AG20443 (cell line): Measurements from ENCODE around the gene VPS51.
"Not testable (repeated sequence)": the region's sequence is repeated elsewhere in the genome, so short reads cannot be mapped to it uniquely, and the experiment has no call there.

Experiments used
- DNase-seq: peaks from one replicate; pipeline ENCODE4 v3.0.0; 2012; ENCODE audit warnings: low spot score, mixed read lengths

Gene VPS51

DNA sequence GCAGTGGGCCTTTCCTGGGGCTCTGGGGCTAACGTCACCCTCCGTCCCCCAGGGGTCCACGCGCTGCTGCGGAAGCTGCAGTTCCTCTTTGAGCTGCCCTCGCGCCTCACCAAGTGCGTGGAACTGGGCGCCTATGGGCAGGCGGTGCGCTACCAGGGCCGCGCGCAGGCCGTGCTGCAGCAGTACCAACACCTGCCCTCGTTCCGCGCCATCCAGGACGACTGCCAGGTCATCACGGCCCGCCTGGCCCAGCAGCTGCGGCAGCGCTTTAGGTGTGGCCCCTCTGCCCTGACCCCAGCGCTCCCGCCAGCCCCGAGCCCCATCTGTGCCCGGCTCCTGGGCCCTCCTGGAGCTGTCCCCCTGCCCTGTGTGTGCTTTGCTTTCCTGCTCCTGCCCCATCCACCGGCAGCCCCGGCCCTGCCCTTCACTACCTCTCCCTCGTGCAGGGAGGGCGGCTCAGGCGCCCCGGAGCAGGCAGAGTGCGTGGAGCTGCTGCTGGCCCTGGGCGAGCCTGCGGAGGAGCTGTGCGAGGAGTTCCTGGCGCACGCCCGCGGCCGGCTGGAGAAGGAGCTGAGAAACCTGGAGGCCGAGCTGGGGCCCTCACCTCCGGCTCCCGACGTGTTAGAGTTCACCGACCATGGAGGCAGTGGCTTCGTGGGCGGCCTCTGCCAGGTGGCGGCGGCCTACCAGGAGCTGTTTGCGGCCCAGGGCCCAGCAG, 11.9 kb downstream of the VPS51 start:
- no peak for DNase-seq

- no peak for DNase-seq
Measured at GRCh38 chr11:65108469-65109123, 12.6 kb downstream of the VPS51 start.

- DNase-seq, result no peak
Measured at GRCh38 chr11:65109231-65110198, 13.5 kb downstream of the VPS51 start.

GRCh38 chr11:65110354-65110861, 14.4 kb downstream of the VPS51 start:
- peak; percentile 91 for DNase-seq

DNA sequence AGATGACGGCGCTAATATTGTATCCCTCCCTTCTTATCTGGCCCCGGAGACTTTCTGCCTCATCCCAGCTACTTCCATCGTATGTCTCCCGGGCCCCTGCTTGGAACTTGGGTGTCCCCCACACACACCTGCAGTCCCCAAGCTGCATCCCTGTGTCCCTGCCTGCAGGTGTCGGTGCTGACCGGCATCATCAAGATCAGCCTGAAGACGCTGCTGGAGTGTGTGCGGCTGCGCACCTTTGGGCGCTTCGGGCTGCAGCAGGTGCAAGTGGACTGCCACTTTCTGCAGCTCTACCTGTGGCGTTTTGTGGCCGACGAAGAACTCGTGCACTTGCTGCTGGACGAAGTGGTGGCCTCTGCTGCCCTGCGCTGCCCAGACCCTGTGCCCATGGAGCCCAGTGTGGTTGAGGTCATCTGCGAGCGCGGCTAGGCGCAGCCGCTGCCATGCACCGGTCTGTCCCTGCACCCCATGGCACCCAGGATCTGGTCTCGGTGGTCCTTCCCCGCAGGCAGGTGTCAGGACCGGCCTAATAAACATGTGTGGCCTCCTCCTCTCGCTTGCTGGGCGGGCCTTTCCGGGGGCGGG, 15.2 kb downstream of the VPS51 start:
- no peak for DNase-seq

DNA sequence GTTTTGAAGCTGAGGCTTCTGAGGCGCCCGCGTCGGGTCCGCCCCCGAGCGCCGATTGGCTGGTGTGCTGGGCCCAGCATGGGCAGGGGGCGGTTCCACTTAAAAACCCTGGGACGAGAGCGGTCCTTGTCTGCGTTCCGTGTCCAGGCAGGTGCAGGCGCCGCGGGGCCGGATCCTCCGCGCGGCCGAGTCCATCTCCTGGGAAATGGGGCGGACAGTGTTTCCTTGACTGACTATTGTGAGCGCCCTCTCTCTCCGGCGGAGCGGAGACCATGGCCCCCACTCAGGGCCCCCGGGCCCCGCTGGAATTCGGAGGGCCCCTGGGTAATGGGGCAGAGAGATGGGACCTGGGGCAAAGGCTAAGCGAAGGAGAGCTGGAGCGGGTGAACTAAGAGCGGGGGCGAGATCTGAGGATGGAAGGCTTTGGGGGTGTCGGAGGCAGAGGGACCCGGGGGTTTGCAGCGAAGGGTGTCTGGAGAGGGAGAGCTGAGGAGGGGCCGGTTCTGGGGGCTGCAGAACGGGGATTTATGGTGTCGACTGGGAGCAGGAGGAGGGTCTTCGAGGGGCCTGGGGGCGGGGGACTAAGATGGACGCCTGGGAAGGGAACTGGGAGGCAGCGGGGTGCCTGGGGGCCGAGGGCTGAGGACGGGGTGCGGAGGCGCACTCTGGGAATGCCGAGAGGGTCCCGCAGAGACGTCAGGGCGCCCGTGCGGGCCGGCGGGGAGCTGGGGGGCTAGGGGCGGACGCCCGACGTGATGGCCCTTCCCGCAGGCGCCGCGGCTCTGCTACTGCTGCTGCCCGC, 15.9 kb downstream of the VPS51 start, which contains the start of gene TM7SF2:
Gene TM7SF2, plus strand, starts transcription at position 129 of the 802 bp plus-strand sequence. Its CDS starts 144 bp downstream, at position 273.
- DNase-seq, result peak; percentile 96

DNA sequence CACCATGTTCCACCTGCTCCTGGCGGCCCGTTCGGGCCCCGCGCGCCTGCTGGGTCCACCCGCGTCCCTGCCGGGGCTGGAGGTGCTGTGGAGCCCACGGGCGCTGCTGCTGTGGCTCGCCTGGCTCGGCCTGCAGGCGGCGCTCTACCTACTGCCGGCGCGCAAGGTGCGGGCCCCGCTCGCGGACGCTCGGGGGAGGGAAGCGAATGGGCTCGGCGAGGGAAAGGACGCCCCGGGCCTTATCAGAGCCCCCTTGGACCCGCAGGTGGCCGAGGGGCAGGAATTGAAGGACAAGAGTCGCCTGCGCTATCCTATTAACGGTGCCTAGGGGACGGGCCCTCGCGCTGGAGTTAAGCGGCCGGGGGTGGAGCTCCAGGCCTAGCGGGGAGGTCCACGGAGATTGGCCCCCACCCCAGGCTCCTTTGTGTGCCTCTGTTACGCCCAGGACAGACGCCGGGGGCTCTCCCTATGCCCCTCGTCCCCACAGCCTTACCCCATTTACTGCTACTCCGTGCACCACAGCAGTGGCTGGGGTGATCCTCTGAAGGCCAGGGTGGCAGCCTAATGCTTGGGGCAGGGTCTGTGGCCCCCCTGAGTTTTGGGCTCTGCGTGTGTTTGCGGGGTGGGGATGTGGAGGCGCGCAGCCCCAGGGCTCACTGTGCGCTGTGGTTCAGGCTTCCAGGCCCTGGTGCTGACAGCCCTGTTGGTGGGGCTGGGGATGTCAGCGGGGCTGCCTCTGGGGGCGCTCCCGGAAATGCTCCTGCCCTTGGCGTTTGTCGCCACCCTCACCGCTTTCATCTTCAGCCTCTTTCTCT, 16.7 kb downstream of the VPS51 start:
- DNase-seq, result peak; percentile 75

- DNase-seq, result no peak
Measured at GRCh38 chr11:65113361-65113756, 17.3 kb downstream of the VPS51 start.

DNA sequence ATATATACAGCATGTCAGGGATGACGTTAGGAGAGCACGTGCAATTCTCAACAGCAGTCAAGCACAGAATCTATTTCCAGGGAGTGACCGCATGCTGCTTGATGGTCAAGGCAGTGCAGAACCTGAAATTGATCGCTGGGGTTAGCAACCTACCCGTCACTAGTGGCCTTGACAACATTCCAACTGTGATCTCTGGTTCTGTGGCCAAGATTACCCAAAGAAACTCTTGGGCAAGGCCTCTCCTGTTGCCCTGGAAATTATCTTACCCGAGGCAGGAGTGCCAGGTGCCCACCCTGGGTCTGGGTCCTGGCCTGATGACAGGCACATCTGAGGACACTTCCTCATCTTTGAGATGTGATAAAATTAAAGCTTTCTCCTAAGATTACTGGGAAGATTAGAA, 17.8 kb downstream of the VPS51 start:
- DNase-seq, result no peak

- no peak for DNase-seq
Measured at GRCh38 chr11:65114538-65115171, 18.6 kb downstream of the VPS51 start.

DNA sequence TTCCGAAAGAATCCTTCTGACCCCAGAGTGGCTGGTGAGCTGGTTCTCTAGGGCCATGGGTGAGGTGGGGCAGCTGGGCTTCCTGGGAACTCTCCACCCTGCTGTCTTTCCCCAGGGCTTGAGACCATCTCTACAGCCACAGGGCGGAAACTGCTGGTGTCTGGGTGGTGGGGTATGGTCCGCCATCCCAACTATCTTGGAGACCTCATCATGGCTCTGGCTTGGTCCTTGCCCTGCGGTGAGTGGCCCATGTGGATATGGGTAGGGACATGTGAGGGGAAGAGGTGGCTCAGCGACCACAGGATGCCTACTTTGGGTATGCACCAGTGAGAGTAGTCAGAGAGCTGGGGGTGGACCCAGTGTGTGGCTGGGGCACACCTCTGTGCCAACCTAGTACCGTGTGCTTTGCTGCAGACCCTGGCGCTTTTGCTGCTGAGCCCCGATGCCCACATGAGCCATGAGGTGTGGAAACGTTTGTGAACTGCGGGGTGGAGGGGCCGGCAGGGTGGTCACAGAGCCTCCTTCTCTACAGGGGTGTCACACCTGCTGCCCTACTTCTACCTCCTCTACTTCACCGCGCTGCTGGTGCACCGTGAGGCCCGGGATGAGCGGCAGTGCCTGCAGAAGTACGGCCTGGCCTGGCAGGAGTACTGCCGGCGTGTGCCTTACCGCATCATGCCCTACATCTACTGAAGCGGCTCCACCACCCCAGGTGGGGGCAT, 19.5 kb downstream of the VPS51 start:
- DNase-seq, result no peak

GRCh38 chr11:65116370-65117205, 20.6 kb downstream of the VPS51 start:
- peak; percentile 53 for DNase-seq

- peak; percentile 96 for DNase-seq
Measured at GRCh38 chr11:65117206-65118096, 21.4 kb downstream of the VPS51 start, which contains the start of gene ZNHIT2. Gene ZNHIT2, minus strand, starts transcription at chr11:65117701. Its CDS starts 48 bp downstream, at chr11:65117653.

DNA sequence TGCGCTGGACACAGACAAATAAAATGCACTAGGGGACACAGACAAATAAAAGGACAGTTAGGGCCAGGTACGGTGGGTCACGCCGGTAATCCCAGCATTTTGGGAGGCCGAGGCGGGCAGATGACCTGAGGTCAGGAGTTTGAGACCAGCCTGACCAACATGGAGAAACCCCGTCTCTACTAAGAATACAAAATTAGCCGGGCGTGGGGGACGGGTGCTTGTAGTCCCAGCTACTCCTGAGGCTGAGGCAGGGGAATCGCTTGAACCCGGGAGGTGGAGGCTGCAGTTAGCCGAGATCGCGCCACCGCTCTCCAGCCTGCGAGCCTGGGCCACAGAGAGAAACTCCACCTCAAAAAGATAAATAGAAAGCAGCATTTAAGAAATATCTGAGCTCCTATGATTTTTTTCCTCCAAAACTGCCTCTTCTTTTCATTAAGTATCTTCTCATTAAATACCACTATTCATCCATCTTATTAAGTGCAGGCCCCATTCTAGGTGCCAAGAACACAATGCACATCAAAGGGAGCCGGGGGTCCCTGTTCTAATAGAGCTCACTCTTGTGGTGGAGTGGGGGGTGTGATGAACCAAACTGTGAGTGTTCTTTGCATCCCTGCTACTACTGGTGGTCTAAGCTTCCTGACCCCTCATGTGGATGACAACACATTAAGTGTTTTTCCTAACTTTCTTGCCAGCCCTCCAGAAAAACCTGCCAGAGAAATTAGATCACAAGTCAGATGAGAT, 22.3 kb downstream of the VPS51 start:
- no peak for DNase-seq

- not testable (repeated sequence) for DNase-seq
Measured at GRCh38 chr11:65118891-65119669, 23.1 kb downstream of the VPS51 start.
